Heart left ventricle (tissue), 16 donors: ENCODE results near the gene GGT6. TPM values are rescaled to one million over a fixed set of nuclear protein-coding genes. Genes with fewer than 3 reads are reported as not detected.
"Not testable (repeated sequence)": the region's sequence is repeated elsewhere in the genome, so short reads cannot be mapped to it uniquely, and the experiment has no call there.

Experiments used
- ATAC-seq, 4 donors: fragments of 200-7000 bp; cut with Tn5 transposase; one replicate each; pipeline ENCODE4 v1.9.1; 2020 to 2022; ENCODE audit warnings: moderate library complexity in 4 of 4, mild to moderate bottlenecking in 3 of 4, moderate number of reproducible peaks in 1 of 4
- DNase-seq, 5 donors: peaks; one replicate each; pipeline ENCODE4 v3.0.0-alpha.2; 2020
- H3K27ac ChIP-seq, 12 donors: fragments of 200-600 bp; sonication (generic) in 4 of 12; one replicate each; pipeline versions ENCODE4 v1.5.0 to v1.8.0; 2016 to 2022; ENCODE audit warnings: mild to moderate bottlenecking in 2 of 12
- H3K27me3 ChIP-seq, 9 donors: fragments of 200-600 bp; sonication (generic) in 2 of 9; one replicate each; pipeline versions ENCODE4 v1.5.1 to v1.8.0; 2016 to 2022; ENCODE audit warnings: mild to moderate bottlenecking in 3 of 9
- H3K36me3 ChIP-seq, 9 donors: fragments of 200-600 bp; sonication (generic) in 2 of 9; one replicate each; pipeline versions ENCODE4 v1.5.0 to v1.8.0; 2018 to 2022; ENCODE audit warnings: mild to moderate bottlenecking in 2 of 9
- H3K4me1 ChIP-seq, 12 donors: fragments of 200-600 bp; sonication (generic) in 4 of 12; one replicate each; pipeline versions ENCODE4 v1.5.0 to v1.8.0; 2016 to 2022; ENCODE audit warnings: mild to moderate bottlenecking in 3 of 12
- H3K4me3 ChIP-seq, 12 donors: fragments of 200-600 bp; sonication (generic) in 4 of 12; one replicate each; pipeline versions ENCODE4 v1.5.0 to v1.8.0; 2017 to 2022; ENCODE audit warnings: mild to moderate bottlenecking in 9 of 12, moderate library complexity in 4 of 12
- H3K9me3 ChIP-seq, 12 donors: fragments of 200-600 bp; sonication (generic) in 4 of 12; one replicate each; pipeline versions ENCODE4 v1.5.0 to v1.8.0; 2016 to 2022; ENCODE audit warnings: mild to moderate bottlenecking in 1 of 12
- POLR2A ChIP-seq, 2 donors: fragments of 450-650 bp; IDR thresholded peaks; one replicate each; pipeline ENCODE4 v1.6.1; 2017; ENCODE audit warnings: antibody characterized with exemption in 2 of 2, mild to moderate bottlenecking in 2 of 2, moderate library complexity in 2 of 2
- WGBS, 4 donors: extraction: QIAGEN DNeasy Blood & Tissue Kit in 2 of 4; methylation state at CpG; one replicate each; pipeline versions ENCODE4 v1.1.5 to v1.1.7; 2013 to 2018; 5-methylcytosine and 5-hydroxymethylcytosine counted together
- intact Hi-C, 10 donors: fragments of 100-400 bp; cut with DNase I; formaldehyde crosslinking; loops; one replicate each; pipeline versions ENCODE4 v1.11.1 to v1.14.2; 2022
- polyA plus RNA-seq, 2 donors: library from polyadenylated mRNA; stranded (reverse); fragments of 200-250 nt; gene quantifications; one replicate each; pipeline ENCODE4 v1.2.3, GENCODE V29; 2013
- total RNA-seq, 9 donors: library from RNA; depleted of rRNA in 2 of 9; stranded (reverse); fragments of >200 nt in 2 of 9; fragmentation: NEBNext Ultra II Directional in 3 of 9; extraction: Animal tissue kit (Norgen Biotek cat#: 25700) in 3 of 9; gene quantifications; one replicate each; pipeline versions ENCODE4 v1.1.0 to v1.2.4, GENCODE V29; 2016 to 2023
- TF ChIP-seq, protein P1 (sequence below), 12 donors: fragments of 200-600 bp; sonication (generic) in 4 of 12; IDR thresholded peaks; one replicate each; pipeline versions ENCODE4 v1.5.0 to v1.8.0; 2018 to 2022; ENCODE audit warnings: antibody characterized with exemption in 12 of 12, mild to moderate bottlenecking in 5 of 12
- donor health status: ischemic (EF 13 %, LVEDD 7.1; RV severe dilation, severe dysfunction).
- donor health status: healthy with polysubstance abuse.
- donor health status: DM: no; HTN: yes; CAD: no.
- donor health status: DM: no; HTN: no; CAD: no.
- donor health status: ischemic (EF 25% LVEDD 6.9; RV normal size, moderate dysfunction).
- donor health status: ischemic (EF 25% LVEDD 5.7; RV mildly dilated, moderate dysfunction).
- donor health status: healthy.
- donor health status: DM: yes; HTN: yes; CAD: no.
- donor health status: ischemic (EF 35%, LVEDD 5.7; RV mildly dilated, moderate dysfunction).
- donor health status: nonischemic (EF 11% LVEDD 7.7; RV severe dilation, severe dysfunction).
- donor health status: DM: yes; HTN: yes; CAD: no.
- donor health status: PGD.
- donor health status: ischemic (EF 29% LVEDD 5.4; RV normal size, mild dysfunction).
- donor health status: nonischemic (EF 23%, LVEDD 6.1; RV moderate dilation, normal function).

GGT6 gene
- total and polyA plus RNA-seq, 11 donors: not detected

GRCh38 chr17:4598776-4599504, 38.6 kb upstream of the GGT6 start:
- WGBS, 4 donors: 49 to 66% (median 61%) methylated on average over 19 to 20 of the region's 20 CpGs
- Histone ChIP-seq H3K4me1 (peaks cover 0 to 44% (median 24%) of the 10 kb centered on the region in 12 donors), H3K9me3 (no peaks in the 10 kb centered on the region), H3K36me3 (no peaks in the 10 kb centered on the region), H3K4me3 (no peak overlapping the region), H3K27me3 (no peaks in the 10 kb centered on the region), H3K27ac (peak overlapping the region; percentile 77 to 94 (median 86))
- ATAC-seq: peak; percentile 48 to 83 (median 77)
- intact Hi-C loops: no loop called here
- DNase-seq: peak in 3 of 5 donors; percentile 69 to 85 (median 80)
- TF ChIP-seq, protein P1, sequence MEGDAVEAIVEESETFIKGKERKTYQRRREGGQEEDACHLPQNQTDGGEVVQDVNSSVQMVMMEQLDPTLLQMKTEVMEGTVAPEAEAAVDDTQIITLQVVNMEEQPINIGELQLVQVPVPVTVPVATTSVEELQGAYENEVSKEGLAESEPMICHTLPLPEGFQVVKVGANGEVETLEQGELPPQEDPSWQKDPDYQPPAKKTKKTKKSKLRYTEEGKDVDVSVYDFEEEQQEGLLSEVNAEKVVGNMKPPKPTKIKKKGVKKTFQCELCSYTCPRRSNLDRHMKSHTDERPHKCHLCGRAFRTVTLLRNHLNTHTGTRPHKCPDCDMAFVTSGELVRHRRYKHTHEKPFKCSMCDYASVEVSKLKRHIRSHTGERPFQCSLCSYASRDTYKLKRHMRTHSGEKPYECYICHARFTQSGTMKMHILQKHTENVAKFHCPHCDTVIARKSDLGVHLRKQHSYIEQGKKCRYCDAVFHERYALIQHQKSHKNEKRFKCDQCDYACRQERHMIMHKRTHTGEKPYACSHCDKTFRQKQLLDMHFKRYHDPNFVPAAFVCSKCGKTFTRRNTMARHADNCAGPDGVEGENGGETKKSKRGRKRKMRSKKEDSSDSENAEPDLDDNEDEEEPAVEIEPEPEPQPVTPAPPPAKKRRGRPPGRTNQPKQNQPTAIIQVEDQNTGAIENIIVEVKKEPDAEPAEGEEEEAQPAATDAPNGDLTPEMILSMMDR (IDR thresholded peaks at IDR 0.05): no peak
- peak in 1 of 2 donors; percentile 18 for TF ChIP-seq POLR2A (IDR thresholded peaks at IDR 0.05)

GRCh38 chr17:4597975-4598374, 37.6 kb upstream of the GGT6 start:
- intact Hi-C loops: no loop called here
- TF ChIP-seq, protein P1 (IDR thresholded peaks at IDR 0.05): no peak
- TF ChIP-seq POLR2A (IDR thresholded peaks at IDR 0.05): no peak
- ATAC-seq (peak in 3 of 4 donors; percentile 1 to 13 (median 2)), DNase-seq (peak in 3 of 5 donors; percentile 63 to 69 (median 65))
- 62 to 74% (median 69%) methylated on average over 13 of the region's 13 CpGs for WGBS, 4 donors
- H3K4me3 ChIP-seq: no peak overlapping the region
- H3K36me3 ChIP-seq: no peaks in the 10 kb centered on the region
- H3K27ac ChIP-seq: peak overlapping the region; percentile 76 to 94 (median 86)
- H3K27me3 ChIP-seq: no peaks in the 10 kb centered on the region
- H3K4me1 ChIP-seq: peaks cover 0 to 49% (median 24%) of the 10 kb centered on the region in 12 donors
- no peaks in the 10 kb centered on the region for H3K9me3 ChIP-seq

- Histone ChIP-seq H3K27me3 (no peaks in the 10 kb centered on the region), H3K9me3 (no peaks in the 10 kb centered on the region), H3K27ac (peak overlapping the region in 2 of 12 donors; percentile 91 to 94), H3K36me3 (no peaks in the 10 kb centered on the region), H3K4me3 (no peak overlapping the region), H3K4me1 (peaks cover 0 to 56% (median 24%) of the 10 kb centered on the region in 12 donors)
- TF ChIP-seq POLR2A (IDR thresholded peaks at IDR 0.05): no peak
- TF ChIP-seq, protein P1 (IDR thresholded peaks at IDR 0.05): no peak
- WGBS, 4 donors: 92 to 97% (median 95%) methylated on average over 22 to 36 of the region's 36 CpGs
- no peak for ATAC-seq
- intact Hi-C loops: no loop called here
- no peak for DNase-seq
Observed at GRCh38 chr17:4596636-4597380, 36.4 kb upstream of the GGT6 start.

DNA sequence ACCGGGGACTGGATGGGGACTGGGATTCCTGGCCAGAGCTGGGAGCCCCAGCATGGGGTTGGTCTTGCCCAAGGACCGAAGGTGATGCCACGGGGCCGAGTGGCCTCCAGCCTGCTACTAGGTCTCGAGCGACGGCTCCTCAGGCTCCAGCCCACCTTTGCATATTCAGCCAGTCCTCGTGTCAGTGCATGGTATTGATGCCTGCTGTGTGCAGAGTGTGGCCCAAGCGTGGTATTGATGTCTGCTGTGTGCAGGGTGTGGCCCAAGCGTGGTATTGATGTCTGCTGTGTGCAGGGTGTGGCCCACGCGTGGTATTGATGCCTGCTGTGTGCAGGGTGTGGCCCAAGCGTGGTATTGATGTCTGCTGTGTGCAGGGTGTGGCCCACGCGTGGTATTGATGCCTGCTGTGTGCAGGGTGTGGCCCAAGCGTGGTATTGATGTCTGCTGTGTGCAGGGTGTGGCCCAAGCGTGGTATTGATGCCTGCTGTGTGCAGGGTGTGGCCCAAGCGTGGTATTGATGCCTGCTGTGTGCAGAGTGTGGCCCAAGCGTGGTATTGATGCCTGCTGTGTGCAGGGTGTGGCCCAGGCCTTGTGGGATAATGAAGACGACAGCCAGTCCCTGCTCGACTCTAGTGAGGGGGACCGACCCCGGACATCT, 35.4 kb upstream of the GGT6 start:
- H3K36me3 ChIP-seq, ATAC-seq, H3K9me3 ChIP-seq, H3K27me3 ChIP-seq, H3K4me3 ChIP-seq, intact Hi-C loops, DNase-seq: not testable (repeated sequence)
- peaks cover 0 to 56% (median 24%) of the 10 kb centered on the region in 12 donors for H3K4me1 ChIP-seq
- WGBS, 4 donors: 93 to 97% (median 94%) methylated on average over 20 to 23 of the region's 23 CpGs
- H3K27ac ChIP-seq: peak overlapping the region in 1 of 12 donors; percentile 25
